Measurements from ENCODE around the gene SCGB1A1. TPM values are rescaled to one million over a fixed set of nuclear protein-coding genes. Genes with fewer than 3 reads are reported as not detected.

Gene SCGB1A1
- total RNA-seq, 1 donor from 2014 or later, result 0.72 TPM

- H3K36me3 Mint-ChIP-seq (ENCODE audit: low read depth, unreplicated experiment), result peaks cover 4% of the 10 kb centered on the region
- H3K4me3 Mint-ChIP-seq (ENCODE audit: unreplicated experiment), result no peak overlapping the region
- H3K4me1 Mint-ChIP-seq (ENCODE audit: unreplicated experiment), result peaks cover 6% of the 10 kb centered on the region
- H3K9me3 Mint-ChIP-seq (ENCODE audit: unreplicated experiment), result no peaks in the 10 kb centered on the region
- DNase-seq (ENCODE audit: low spot score), result no peak
- no peak overlapping the region for H3K27ac Mint-ChIP-seq (ENCODE audit: unreplicated experiment)
- peaks cover 10% of the 10 kb centered on the region for H3K27me3 Mint-ChIP-seq (ENCODE audit: unreplicated experiment)
- no peak for TF ChIP-seq CTCF (IDR thresholded peaks at IDR 0.05; ENCODE audit: unreplicated experiment)
Observed at GRCh38 chr11:62400760-62401159, 18.1 kb upstream of the SCGB1A1 start.

- DNase-seq (ENCODE audit: low spot score), result no peak
- no peak overlapping the region for H3K4me3 Mint-ChIP-seq (ENCODE audit: unreplicated experiment)
- TF ChIP-seq CTCF (IDR thresholded peaks at IDR 0.05; ENCODE audit: unreplicated experiment), result no peak
- H3K27ac Mint-ChIP-seq (ENCODE audit: unreplicated experiment), result no peak overlapping the region
- peaks cover 4% of the 10 kb centered on the region for H3K36me3 Mint-ChIP-seq (ENCODE audit: low read depth, unreplicated experiment)
- H3K27me3 Mint-ChIP-seq (ENCODE audit: unreplicated experiment), result peaks cover 10% of the 10 kb centered on the region
- no peaks in the 10 kb centered on the region for H3K9me3 Mint-ChIP-seq (ENCODE audit: unreplicated experiment)
- peaks cover 6% of the 10 kb centered on the region for H3K4me1 Mint-ChIP-seq (ENCODE audit: unreplicated experiment)
Observed at GRCh38 chr11:62401356-62401755, 17.5 kb upstream of the SCGB1A1 start.

GRCh38 chr11:62401811-62402210 is 17.0 kb upstream of the SCGB1A1 start:
- Mint-ChIP-seq H3K36me3 (ENCODE audit: low read depth, unreplicated experiment) (peaks cover 4% of the 10 kb centered on the region), H3K9me3 (ENCODE audit: unreplicated experiment) (no peaks in the 10 kb centered on the region), H3K27me3 (ENCODE audit: unreplicated experiment) (peaks cover 10% of the 10 kb centered on the region), H3K27ac (ENCODE audit: unreplicated experiment) (no peak overlapping the region), H3K4me3 (ENCODE audit: unreplicated experiment) (no peak overlapping the region), H3K4me1 (ENCODE audit: unreplicated experiment) (peaks cover 6% of the 10 kb centered on the region)
- no peak for TF ChIP-seq CTCF (IDR thresholded peaks at IDR 0.05; ENCODE audit: unreplicated experiment)
- no peak for DNase-seq (ENCODE audit: low spot score)

GRCh38 chr11:62402226-62402959 is 16.4 kb upstream of the SCGB1A1 start:
- no peak for TF ChIP-seq CTCF (IDR thresholded peaks at IDR 0.05; ENCODE audit: unreplicated experiment)
- DNase-seq (ENCODE audit: low spot score), result no peak
- Mint-ChIP-seq H3K4me1 (ENCODE audit: unreplicated experiment) (peaks cover 6% of the 10 kb centered on the region), H3K4me3 (ENCODE audit: unreplicated experiment) (no peak overlapping the region), H3K36me3 (ENCODE audit: low read depth, unreplicated experiment) (peaks cover 4% of the 10 kb centered on the region), H3K9me3 (ENCODE audit: unreplicated experiment) (no peaks in the 10 kb centered on the region), H3K27me3 (ENCODE audit: unreplicated experiment) (peaks cover 10% of the 10 kb centered on the region), H3K27ac (ENCODE audit: unreplicated experiment) (no peak overlapping the region)

- Mint-ChIP-seq H3K9me3 (ENCODE audit: unreplicated experiment) (no peaks in the 10 kb centered on the region), H3K4me1 (ENCODE audit: unreplicated experiment) (peaks cover 5% of the 10 kb centered on the region), H3K27ac (ENCODE audit: unreplicated experiment) (no peak overlapping the region), H3K36me3 (ENCODE audit: low read depth, unreplicated experiment) (peaks cover 4% of the 10 kb centered on the region), H3K27me3 (ENCODE audit: unreplicated experiment) (peaks cover 8% of the 10 kb centered on the region), H3K4me3 (ENCODE audit: unreplicated experiment) (no peak overlapping the region)
- TF ChIP-seq CTCF (IDR thresholded peaks at IDR 0.05; ENCODE audit: unreplicated experiment), result no peak
- DNase-seq (ENCODE audit: low spot score), result no peak
Observed at GRCh38 chr11:62402960-62403730, 15.7 kb upstream of the SCGB1A1 start.

Measured in endothelial cell (in vitro differentiated cells).